ENCODE results near the gene ENC1. TPM values are rescaled to one million over a fixed set of nuclear protein-coding genes. Genes with fewer than 3 reads are reported as not detected.

Gene ENC1
- total and polyA plus RNA-seq, 8 donors, result 34.6 to 265 (median 169) TPM

DNA sequence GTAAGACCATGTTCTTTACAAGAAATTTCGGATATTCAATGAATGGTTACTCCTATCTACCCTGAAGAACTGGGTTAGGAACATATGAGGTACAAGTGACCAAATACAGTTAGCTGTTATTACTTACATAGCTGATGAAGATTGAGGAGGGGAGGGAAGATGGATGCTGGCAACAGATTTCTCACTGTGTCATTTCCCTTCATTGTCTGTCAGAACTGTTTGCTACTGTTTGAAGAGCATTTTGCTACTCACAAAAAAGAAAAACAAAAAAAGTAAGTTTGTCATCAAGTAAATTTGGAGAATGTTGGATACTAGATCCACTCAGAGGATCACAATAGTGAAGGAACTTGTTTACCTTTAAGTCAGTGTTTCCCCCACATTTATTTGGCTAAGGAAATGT lies 53.7 kb downstream of the ENC1 start:
- Histone ChIP-seq H3K9me3 (no peaks in the 10 kb centered on the region), H3K36me3 (no peaks in the 10 kb centered on the region), H3K27me3 (no peaks in the 10 kb centered on the region), H3K27ac (no peak overlapping the region), H3K4me1 (no peaks in the 10 kb centered on the region), H3K4me3 (no peak overlapping the region)
- TF ChIP-seq, protein P1, sequence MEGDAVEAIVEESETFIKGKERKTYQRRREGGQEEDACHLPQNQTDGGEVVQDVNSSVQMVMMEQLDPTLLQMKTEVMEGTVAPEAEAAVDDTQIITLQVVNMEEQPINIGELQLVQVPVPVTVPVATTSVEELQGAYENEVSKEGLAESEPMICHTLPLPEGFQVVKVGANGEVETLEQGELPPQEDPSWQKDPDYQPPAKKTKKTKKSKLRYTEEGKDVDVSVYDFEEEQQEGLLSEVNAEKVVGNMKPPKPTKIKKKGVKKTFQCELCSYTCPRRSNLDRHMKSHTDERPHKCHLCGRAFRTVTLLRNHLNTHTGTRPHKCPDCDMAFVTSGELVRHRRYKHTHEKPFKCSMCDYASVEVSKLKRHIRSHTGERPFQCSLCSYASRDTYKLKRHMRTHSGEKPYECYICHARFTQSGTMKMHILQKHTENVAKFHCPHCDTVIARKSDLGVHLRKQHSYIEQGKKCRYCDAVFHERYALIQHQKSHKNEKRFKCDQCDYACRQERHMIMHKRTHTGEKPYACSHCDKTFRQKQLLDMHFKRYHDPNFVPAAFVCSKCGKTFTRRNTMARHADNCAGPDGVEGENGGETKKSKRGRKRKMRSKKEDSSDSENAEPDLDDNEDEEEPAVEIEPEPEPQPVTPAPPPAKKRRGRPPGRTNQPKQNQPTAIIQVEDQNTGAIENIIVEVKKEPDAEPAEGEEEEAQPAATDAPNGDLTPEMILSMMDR (IDR thresholded peaks at IDR 0.05), result no peak
- no peak for DNase-seq
- no peak for ATAC-seq
- intact Hi-C loops (cut with DNase I), result no loop called here

DNA sequence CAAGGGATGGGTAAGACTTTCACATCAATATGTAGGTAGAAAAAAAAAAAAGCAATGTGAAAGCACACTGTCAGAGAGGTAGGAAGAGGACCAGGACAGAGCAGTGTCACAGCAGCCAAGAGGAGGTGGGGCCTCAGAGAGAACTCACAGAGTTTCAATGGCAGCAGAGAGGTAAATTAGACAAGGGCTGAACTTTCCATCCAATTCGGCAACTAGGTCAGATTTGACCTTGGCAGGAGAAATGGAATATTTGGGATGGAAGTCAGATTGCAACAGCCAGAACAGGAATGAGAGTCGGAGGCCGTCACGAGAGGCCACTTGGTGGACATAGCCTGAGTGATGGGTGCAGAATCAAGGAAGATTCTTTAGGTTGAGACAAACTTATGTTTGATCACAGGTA lies 57.7 kb downstream of the ENC1 start:
- Histone ChIP-seq H3K4me3 (no peak overlapping the region), H3K9me3 (no peaks in the 10 kb centered on the region), H3K27me3 (no peaks in the 10 kb centered on the region), H3K27ac (no peak overlapping the region), H3K4me1 (no peaks in the 10 kb centered on the region), H3K36me3 (no peaks in the 10 kb centered on the region)
- TF ChIP-seq, protein P1 (IDR thresholded peaks at IDR 0.05), result no peak
- intact Hi-C loops (cut with DNase I), result no loop called here
- DNase-seq (no peak), ATAC-seq (no peak)

DNA sequence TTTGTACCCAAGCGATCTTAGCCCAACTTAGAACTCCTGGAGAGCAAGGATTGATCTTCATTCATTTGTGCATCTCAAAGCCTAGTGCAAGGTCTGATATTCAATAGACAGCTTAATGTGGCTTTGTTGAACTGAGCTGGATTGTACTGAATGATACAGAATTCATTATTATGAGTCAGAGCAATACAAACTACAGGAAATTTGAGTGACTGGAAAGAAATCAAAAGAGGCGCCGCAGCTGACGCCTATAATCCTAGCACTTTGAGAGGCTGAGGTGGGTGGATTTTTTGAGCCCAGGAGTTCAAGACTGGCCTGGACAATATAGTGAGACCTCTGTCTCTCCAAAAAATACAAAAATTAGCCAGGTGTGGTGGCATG lies 58.6 kb downstream of the ENC1 start:
- DNase-seq (no peak), ATAC-seq (no peak)
- Histone ChIP-seq H3K27me3 (no peaks in the 10 kb centered on the region), H3K4me1 (peaks cover 0 to 6% of the 10 kb centered on the region in 2 donors), H3K9me3 (no peaks in the 10 kb centered on the region), H3K27ac (no peak overlapping the region), H3K4me3 (no peak overlapping the region), H3K36me3 (no peaks in the 10 kb centered on the region)
- TF ChIP-seq, protein P1 (IDR thresholded peaks at IDR 0.05), result no peak
- intact Hi-C loops (cut with DNase I), result no loop called here

- no peaks in the 10 kb centered on the region for H3K36me3 ChIP-seq
- TF ChIP-seq, protein P1 (IDR thresholded peaks at IDR 0.05), result no peak
- DNase-seq, result no peak
- no peak overlapping the region for H3K4me3 ChIP-seq
- H3K27ac ChIP-seq, result no peak overlapping the region
- peaks cover 9 to 18% of the 10 kb centered on the region in 2 donors for H3K4me1 ChIP-seq
- ATAC-seq, result no peak
- intact Hi-C loops (cut with DNase I), result no loop called here
- no peaks in the 10 kb centered on the region for H3K27me3 ChIP-seq
- H3K9me3 ChIP-seq, result no peaks in the 10 kb centered on the region
Measured at GRCh38 chr5:74580729-74581109, 59.8 kb downstream of the ENC1 start.

DNA sequence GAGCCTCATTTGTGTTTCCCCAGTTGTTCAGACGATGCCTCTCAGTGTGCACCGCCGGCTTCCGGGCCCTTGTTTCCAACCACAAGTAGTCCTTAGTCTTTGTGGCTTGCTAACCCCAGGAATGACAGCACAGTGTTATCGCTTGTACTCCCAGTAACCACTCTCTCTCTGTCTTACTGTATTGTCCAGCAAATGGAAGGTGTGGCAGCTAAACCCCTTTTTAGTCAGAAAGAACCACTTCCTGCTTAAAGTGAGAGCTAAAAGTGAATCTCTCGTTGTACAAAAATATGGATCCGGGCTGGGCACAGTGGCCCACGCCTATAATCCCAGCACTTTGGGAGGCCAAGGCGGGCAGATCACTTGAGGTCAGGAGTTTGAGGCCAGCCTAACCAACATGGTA lies 61.3 kb downstream of the ENC1 start:
- Histone ChIP-seq H3K27me3 (no peaks in the 10 kb centered on the region), H3K4me3 (no peak overlapping the region), H3K27ac (no peak overlapping the region), H3K4me1 (peaks cover 9 to 21% of the 10 kb centered on the region in 2 donors), H3K36me3 (no peaks in the 10 kb centered on the region), H3K9me3 (no peaks in the 10 kb centered on the region)
- DNase-seq, result no peak
- TF ChIP-seq, protein P1 (IDR thresholded peaks at IDR 0.05), result no peak
- intact Hi-C loops (cut with DNase I), result no loop called here
- no peak for ATAC-seq

Measured in left lung (tissue), 10 donors.